Measurements from ENCODE around the gene GRIK4.

DNA sequence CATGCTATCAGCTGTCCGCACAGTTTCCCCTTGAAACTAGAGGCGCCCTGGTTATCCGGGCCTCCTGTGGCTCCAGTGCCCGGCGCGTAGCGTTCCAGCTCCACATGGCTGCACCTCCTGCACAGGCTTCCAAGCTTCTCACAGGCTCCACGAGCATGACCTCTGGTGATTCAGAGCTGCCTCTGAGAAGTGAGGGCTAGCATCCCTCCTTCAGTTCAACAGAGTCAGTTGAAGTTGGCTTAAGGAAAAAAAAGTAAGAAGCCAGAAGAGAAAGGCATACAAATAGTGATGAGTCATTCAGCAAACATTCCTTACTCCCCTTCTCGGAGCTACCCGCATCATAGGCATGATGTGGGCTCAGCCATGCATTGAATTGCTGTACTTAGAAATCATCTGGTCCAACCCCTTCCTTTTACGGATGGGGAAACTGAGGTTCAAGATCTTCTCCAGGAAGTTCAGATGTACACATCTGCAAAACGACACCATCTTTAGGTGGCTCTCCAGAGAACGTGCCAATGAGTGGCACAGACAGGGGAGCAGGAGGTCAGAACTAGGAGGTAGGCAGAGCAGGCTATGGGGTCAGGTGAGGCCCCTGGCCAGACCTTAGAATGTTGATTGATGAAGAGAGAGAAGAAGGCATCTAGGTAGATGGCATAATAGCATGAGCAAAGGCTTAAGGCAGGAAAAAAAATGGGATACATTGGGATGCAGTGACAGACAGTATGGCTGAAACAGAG is 296.0 kb downstream of the GRIK4 start:
- TF ChIP-seq, protein P1, sequence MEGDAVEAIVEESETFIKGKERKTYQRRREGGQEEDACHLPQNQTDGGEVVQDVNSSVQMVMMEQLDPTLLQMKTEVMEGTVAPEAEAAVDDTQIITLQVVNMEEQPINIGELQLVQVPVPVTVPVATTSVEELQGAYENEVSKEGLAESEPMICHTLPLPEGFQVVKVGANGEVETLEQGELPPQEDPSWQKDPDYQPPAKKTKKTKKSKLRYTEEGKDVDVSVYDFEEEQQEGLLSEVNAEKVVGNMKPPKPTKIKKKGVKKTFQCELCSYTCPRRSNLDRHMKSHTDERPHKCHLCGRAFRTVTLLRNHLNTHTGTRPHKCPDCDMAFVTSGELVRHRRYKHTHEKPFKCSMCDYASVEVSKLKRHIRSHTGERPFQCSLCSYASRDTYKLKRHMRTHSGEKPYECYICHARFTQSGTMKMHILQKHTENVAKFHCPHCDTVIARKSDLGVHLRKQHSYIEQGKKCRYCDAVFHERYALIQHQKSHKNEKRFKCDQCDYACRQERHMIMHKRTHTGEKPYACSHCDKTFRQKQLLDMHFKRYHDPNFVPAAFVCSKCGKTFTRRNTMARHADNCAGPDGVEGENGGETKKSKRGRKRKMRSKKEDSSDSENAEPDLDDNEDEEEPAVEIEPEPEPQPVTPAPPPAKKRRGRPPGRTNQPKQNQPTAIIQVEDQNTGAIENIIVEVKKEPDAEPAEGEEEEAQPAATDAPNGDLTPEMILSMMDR (conservative IDR thresholded peaks at IDR 0.05 in 1 of 2, IDR thresholded peaks at IDR 0.05 in 1 of 2; ENCODE audit: extremely low read depth in 1 of 2, insufficient read depth in 1 of 2, low read depth in 1 of 2, low read length in 2 of 2) = no peak
- no peak for TF ChIP-seq EZH2 (IDR thresholded peaks at IDR 0.05; ENCODE audit: borderline replicate concordance, low read length)

All from mammary epithelial cell (primary cell).